ENCODE measurements around the gene ITGA5.

ITGA5 gene

GRCh38 chr12:54352022-54352531, 67.0 kb downstream of the ITGA5 start:
- peak; percentile 90 for DNase-seq (ENCODE audit: low spot score)

GRCh38 chr12:54351341-54351740, 67.7 kb downstream of the ITGA5 start:
- no peak for DNase-seq (ENCODE audit: low spot score)

DNA sequence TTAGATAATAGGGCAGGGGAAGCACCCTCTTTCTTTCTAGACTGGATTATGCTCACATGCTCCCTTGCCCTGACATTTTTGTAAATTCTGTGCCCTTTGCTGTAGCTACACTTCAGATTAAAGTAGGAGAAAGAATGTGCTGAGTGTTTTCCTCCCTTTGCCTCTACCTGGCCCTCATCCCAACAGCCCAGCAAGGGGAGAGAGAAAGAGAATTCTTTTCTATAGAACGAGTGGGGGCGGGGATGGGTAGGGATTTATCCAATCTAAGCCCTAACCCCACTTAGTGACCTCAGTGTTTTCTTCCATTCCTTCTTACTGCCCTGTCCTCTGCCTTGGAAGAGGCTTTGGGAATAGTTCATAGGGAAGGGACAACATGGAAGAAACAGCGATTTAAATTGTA, 68.3 kb downstream of the ITGA5 start:
- no peak for DNase-seq (ENCODE audit: low spot score)

DNA sequence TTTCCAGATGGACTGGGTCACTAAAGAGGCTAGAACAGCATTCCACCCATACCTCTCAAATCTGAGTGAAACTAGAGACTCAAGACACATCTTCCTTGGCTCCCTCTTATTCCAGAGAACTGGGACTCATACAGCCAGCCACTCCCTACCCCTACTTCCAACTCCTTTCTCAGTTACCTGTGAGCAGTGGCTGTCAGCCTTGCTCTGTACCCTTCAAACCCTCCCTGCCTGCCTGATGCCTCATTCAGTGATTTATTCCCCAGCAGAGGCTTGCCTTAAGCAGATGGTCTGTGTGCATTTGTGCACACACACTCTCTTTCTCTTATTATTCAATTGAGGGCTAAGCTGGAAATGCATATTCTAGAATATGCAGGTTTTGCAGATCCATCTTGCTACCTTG, 69.4 kb downstream of the ITGA5 start:
- no peak for DNase-seq (ENCODE audit: low spot score)

GRCh38 chr12:54349036-54349435, 70.0 kb downstream of the ITGA5 start:
- DNase-seq (ENCODE audit: low spot score), result no peak
